ENCODE results near the gene PIAS4.

Gene PIAS4

DNA sequence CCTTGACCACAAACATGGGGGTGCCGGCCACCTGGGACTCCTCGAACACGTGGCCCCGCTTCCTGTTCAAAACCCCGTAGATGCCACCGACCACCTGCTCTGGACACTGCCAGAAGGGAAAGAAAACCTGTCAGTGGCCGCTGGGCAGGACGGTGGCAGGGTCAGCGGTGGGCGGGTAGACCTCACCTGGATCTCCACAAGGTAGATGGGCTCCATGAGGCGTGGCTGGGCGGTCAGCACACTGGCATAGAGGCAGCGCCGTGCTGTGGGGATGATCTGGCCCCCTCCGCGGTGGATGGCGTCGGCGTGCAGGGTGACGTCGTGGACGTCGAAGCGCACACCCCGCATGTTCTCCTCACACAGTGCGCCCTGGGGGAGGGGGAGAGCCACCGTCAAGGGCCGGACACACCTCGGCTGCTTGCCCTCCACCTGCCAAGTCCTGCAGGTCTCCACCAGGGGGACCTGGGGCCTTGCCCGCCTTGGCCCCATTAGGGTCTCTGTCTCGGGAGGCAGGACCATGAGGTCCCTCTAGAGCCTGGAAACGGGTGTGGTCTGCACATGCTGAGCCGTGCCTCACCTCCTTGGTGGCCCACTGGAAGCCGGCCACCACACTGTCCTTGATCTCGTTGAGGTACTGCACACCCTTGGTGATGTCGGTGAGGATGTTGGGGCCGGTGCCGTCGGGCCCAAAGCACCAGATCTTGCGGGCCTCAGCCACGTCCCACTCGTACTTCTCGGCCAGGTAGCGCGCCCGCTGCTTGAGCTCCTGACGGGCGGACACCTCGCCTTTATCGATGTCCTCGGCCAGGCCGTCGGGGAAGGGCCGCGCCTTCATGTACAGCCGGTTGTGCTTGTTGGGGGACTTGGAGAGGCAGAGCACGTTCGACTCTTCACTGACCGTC lies 30.0 kb upstream of the PIAS4 start:
- DNase-seq (ENCODE audit: low read depth), result no peak

DNA sequence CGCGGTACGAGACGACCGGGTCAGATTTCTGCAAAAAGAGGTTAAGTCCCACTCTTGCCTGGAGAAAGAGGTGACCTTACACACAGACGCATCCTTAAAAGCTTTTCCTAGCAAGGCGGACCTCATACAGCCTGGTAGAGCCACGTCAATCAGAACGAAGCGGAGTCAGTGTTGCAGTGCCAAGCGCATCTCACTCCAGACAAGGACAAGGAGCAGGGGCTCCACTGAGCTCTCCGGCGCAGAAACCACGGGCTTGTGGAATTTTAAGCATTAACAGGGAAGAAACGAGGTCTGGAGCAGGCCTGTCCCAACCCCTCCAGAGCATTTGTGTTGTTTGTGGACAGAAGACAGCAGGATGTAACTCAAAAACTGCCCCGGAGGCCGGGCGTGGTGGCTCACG lies 29.4 kb upstream of the PIAS4 start:
- DNase-seq (ENCODE audit: low read depth), result no peak

DNA sequence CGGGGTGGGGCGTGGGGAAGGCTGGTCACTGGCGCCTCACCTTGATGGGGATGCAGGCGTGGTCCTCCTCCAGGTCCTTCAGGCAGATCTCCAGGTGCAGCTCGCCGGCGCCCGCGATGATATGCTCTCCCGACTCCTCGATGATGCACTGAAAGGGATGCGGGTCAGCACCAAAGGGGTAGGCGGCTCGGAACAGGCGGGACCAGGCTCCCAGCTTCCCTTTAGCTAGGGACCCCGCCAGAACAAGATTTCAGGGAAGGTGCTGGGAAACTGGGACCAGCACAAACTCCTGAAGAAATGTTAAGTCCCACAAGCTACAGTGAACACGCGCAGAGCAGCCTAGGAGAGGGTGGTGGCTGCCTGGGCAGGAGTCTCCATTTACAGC lies 28.3 kb upstream of the PIAS4 start:
- DNase-seq (ENCODE audit: low read depth), result no peak

DNA sequence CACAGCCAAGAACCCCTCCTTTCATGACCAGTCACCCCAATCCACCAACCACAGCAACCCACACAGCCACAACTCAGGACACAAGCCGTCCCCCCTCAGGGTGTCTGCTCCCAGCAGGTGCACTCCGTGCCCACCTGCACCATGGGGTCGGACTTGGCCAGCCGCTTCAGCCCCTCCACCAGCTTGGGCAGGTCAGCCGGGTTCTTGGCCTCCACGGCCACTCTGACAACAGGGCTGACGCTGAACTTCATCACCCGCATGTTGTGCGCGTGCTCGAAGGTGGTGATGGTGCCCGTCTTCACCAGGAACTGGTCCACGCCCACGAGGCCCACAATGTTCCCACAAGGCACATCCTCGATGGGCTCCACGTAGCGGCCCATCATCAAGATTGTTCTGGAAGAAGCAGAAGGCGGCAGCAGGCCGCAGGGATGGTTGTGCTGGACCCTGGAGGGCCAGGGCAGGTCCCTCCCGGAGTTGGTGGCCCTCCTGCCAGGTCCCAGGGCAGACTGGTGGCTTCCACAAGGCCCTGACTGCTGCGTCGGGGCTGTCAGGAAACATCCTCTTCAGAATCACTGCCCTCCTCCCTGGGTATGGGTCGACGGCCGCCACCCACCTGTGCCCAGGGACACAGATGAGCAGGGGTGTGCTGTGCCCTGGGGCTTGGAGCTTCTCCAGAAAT lies 27.7 kb upstream of the PIAS4 start:
- no peak for DNase-seq (ENCODE audit: low read depth)

DNA sequence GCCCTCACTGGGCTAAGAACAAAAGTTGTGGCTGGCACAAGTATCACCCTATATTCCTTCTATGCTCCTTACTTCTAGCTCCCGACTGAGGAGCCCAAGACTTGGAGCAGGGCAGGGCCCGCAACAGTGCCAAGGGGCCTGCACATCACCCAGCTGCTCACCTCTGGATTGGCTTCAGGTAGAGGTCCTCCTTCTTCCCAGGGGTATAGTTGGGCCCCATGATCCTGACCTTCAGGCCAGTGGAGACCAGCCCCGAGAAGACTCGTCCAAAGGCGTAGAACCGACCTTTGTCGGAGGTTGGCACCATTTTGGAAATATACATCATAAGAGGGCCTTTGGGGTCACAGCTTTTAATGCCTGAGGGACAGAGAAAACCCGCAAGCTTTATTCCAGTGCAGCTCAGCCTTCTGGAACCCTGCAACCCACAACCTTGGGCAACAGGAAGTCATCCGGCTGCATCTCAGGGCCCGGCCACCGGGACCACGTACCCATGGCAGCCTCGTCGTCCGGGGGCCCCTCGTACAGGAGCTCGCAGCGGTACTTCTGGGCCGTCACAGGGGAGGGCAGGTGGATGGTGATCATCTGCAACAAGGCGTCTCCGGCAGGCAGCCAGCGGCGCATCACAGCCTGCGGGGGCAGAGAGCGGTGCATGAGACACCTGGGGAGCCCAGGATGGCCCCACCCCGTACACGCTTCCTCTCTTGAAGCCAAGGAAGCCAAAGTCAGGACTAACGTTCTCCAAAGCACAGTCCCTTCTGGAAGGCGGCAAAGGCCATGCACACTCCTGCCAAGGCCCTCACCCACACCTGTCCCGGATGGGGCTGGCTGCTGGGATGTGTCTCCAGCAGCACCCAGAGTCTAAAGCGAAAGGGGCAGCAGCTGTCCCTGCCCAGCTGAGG lies 26.9 kb upstream of the PIAS4 start:
- DNase-seq (ENCODE audit: low read depth), result no peak

DNA sequence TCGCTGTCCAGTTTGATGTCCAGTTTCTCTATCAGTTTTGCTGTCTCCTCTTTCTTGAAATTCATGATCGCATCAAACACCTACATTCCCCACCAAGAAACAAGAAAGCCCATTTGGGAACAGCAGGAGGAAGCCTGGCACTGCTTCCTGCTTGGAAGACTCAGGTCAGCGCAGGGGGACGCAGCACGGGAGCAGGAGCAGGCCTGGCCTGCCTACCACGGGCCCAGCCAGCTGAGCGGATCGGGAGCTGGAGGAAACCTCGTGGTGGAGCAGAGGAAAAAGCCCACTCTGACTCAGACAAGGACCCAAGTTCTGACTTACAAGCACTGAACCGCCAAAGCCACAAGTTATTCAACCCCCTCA lies 26.2 kb upstream of the PIAS4 start:
- no peak for DNase-seq (ENCODE audit: low read depth)

DNA sequence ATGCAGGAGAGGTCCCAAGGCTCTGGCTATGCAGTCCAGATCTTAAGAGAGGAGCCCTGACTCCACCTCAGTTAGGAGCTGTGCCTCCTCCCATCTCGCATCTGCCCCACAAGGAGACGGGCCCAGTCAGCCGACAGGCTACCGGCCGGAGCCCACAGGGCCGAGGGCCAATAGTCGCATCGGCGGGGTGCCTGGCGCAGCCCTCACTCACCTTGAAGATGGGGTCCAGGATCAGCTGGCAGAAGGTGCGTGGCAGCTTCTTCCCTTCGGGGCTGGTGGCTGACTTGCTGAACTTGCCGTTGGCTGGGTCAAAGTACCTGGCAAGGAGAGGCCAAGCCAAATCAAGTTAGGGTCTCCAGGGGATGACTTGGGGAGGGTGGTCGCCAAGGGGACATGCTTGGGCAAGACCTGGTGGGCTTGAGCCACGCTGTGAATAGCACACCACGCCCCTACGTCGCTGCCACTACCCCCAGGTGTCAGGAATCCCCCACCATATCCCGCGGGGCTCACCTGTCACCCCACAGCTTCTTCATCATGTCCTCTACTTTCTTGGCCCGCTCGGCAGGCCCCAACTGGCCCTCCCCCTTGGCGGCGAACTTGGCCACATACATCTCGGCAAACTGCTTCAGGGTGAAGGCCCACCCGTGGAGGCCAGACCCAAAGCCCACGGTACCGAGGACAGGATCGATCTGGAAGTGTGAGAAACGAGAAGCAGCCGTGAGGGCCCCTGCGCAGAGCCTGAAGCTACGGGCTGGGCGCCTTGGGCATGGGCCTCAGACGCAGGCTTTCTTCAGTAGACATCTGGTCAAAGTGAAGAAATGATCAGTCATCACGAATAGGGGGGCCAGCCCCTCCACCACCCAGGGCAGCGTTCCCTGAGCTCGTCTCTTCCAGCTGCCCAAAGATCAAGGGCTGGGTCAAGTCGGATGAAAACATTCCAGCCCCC lies 25.5 kb upstream of the PIAS4 start:
- DNase-seq (ENCODE audit: low read depth), result no peak

DNA sequence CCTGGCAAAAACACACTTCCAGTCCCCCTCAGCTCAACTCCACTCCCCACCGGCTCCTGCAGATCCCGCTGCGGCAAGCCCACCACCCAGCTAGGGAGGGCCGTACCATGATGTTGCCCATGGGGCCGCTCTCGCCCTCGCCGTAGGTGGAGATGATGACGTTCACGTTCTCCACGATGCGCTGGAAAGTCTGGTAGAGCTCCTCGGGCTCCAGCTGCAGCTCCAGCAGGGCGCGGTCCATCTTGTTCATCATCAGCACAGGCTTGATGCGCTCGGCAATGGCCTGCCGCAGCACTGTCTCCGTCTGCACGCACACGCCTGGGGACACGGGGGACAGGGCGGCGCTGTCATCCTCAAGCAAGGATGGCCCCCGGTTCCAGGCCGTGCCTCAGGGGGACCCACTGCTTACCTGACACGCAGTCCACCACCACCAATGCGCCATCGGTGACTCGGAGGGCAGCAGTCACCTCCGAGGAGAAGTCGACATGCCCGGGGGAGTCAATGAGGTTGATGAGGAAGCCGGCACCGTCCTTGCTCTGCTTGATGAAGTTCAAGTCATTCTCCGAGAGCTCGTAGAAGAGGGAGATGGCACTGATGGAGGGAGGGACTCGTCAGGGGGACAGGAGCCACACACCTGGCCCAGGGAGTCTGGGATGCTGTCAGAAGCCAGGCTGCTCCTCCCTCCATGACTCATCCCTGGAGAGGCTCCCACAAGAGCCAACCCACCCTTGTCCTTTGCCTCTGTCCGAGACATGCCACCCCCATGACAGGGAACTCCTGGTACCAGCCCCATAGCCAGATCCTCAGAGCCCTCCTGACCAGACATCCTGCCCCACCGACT lies 24.6 kb upstream of the PIAS4 start:
- no peak for DNase-seq (ENCODE audit: low read depth)

DNA sequence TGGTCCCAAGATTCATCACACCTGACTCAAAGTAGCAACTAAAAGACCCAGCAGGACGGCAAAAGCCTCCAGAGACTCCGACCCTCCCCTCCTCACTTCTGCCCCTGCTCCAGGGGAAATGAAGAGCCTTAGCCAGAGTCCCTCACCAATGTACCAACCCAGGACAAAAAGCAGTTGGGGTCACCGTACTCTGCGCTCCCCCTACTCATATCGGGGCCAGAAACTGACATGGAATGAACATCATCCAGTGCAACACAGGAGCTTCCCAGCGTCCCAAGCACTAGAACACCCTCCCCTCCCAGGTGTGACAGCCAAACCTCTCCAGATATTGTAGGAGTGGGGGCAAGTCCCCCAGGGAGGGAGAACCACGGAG lies 24.0 kb upstream of the PIAS4 start:
- no peak for DNase-seq (ENCODE audit: low read depth)

DNA sequence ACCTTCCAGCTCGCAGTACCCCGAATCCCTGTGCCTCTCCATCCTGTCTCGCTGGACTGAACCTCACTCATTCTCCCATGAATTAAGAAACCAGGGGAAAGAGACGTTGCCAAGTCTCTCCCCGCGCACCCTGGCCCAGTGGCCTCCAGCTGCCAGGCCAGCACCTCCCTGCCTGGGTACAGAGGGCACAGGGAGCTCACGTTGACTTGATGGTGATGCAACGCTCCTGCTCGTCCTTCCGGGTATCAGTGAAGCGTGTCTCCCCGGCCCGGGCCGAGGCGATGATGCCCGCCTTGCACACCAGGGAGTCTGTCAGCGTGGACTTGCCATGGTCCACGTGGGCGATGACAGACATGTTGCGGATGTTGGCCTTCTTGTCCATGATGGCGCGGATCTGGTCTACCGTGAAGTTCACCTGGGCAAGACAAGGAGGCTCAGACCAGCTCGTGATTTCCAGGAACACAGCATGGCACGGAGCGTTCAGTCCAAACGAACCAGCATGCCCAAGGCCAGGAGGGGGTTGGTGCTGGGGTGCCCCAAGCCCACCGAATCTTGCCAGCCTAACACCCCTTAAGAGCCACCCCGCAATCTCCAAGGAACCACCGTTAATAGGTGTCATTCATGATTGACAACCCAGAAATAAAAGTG lies 23.5 kb upstream of the PIAS4 start:
- no peak for DNase-seq (ENCODE audit: low read depth)

DNA sequence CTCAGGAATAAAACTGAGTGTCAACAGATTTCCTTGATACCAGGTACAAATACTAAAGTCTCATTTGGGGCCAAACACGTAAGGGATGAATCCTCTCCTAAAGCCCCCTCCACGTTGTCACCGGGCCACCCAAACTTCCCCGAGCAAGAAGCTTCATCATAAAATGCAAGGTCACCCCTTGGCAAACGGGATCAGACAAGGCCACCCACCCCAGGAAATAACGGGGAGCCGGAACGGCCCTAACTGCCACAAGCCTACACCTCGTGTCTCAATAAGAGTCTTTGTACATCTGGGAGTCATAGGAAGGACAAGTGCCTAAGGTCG lies 23.0 kb upstream of the PIAS4 start:
- DNase-seq (ENCODE audit: low read depth), result no peak

DNA sequence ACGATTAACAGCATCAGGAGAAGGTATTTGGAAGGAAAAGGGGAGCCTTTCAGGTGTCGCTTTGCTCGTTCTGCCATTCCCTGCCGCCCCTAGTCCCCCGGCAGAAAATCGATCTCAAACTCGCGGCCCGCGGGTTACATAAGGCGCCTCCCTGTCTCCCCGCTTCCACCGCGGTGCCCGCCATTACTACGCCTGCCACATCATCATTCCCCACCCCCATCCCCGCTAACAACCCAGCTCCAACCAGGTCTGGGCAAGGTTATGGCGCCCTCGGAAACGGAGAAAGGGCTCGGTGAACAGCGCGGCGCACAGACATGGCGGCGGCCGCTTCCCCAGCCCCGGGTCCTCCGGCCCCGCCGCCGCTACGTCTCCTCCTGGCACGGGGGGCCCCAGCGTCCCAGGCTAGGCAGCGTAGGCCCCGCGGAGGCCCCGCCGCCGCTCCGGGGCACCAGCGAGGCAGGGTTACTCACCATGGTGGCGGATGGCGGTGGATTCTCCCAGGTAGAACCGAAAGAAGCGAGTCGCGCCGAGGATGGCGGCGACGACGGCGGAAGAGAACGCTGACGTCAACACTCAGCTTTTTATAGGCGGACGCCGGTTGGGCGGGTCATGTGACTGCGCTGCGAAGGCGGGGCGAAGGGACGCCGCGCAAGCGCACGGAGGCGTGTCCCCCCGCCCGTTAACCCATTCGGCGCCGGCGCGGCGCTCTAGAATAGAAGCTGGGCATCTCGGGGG lies 22.5 kb upstream of the PIAS4 start, which contains the start of gene EEF2:
EEF2 (minus strand) TSS at position 556 of the 735 bp plus-strand sequence; CDS start at position 473, 83 bp downstream.
- DNase-seq (ENCODE audit: low read depth), result peak; percentile 72

DNA sequence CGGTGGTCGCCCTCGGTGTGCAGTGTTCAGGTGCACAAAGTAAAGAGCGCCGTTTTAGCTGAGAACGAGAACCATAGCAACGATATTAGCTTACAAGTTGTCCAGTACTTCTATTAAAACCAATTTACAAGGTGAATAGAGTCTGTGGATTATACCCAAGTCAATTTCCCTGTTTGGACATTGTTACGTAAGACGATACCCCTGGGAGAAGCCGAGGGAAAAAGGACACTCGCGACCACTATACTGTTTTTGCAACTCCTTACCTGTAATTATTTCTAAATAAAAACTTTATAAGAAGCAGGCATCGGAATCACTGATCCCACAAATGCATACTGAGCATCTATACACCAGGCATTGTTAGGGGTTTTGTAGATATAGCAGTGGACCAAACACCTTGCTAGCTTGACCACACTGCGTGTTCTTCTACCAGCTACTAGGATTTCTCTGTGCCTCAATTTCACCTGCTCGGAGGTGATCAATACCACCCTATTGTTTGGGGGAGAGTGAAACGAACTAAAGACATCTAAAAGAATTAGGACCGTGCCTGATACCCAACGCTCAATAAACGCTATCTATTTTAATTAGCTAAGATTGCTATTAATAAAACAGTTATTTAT lies 21.8 kb upstream of the PIAS4 start:
- no peak for DNase-seq (ENCODE audit: low read depth)

DNA sequence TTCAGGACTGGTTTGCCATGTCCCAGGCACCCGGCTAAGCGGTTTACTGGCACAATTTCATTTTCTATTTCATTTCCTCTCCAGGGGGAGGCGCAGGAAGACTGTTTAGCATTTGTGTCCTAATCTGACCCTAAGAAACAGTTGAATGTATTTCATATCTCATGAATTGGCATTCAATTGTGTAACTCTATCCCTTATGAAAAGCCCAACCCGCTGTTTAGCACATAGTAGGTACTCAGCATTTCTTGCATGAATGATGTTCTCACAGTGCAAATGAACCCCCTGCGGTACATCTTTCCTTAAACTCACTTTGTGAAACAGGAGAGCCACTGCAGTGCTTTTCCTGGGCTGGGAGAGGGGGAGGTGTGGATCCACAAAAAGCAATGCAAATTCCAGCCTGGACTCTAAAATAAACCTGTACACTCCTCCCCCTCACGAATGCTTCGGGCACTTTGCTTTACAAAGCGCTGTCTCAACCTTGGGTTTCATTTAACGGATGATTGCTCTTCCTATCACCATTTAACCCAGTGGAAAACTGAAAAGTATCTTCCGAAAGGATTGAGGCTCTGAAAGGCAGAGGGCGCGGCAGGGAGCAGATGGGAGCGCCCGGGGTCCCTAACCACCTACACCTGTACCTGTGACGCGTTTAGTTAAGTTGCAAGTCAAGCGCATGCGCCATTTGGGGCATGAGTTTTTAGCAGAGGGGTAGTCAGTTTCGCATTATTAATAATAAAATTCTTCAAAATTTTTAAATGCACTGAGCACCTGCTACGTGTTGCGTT lies 21.1 kb upstream of the PIAS4 start:
- peak; percentile 73 for DNase-seq (ENCODE audit: low read depth)

DNA sequence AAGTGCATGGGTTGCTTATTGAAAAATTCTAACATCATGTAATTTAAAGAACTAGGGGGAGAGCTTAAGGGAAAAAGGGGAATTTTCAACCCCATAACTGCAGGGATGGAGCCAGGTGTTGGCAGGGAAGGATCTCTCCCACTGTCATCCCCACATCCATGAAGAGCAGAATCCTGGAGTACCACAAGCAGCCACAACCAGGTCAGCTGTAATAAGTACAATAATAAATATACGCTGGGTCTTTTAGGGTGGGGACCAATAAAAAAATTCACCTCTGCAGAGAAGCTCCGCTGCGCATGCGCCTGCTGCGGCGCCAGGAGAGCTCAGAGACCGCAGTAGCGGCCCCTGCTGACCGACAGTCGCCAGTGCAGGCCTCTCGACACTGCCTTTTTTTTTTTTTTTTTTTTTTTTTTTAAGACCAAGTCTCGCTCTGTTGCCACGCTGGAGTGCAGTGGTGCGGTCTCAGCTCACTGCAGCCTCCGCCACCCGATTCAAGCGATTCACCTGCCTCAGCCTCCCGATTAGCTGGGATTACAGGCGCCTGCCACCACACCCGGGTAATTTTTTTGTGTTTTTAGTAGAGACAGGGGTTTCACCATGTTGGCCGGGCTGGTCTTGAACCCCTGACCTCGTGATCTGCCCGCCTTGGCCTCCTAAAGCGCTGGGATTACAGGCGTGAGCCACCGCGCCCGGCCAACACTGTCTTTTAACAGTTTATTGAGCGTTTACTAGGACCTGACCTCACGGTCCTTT lies 19.7 kb upstream of the PIAS4 start:
- DNase-seq (ENCODE audit: low read depth), result peak; percentile 63

DNA sequence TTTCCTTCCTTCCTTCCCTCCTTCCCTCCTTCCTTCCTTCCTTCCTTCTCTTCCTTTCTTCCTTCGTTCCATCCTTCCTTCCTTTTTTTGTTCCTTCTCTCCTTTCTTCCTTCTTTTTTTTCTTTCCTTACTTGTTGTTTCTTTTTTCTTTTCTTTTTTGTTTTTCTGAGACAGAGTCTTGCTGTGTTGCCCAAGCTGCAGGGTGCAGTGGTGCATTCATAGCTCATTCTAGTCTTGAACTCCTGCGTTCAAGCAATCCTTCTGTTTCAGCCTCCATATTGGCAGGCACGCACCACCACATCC lies 16.8 kb upstream of the PIAS4 start:
- no peak for DNase-seq (ENCODE audit: low read depth)

DNA sequence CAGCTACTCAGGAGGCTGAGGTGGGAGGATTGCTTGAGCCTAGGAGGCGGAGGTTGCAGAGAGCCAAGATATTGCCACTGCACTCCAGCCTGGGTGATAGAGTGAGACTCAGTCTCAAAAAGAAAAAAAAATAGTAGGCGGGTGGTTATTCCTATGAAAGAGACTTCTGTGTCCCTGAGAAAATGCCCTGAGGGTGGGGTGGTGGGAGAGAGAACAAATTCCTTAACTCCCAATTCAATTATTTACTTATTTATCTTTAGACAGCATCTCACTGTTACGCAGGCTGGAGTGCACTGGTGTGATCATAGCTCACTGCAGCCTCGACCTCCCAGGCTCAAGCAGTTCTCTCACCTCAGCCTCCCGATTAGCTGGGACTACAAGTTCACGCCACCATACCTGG lies 11.9 kb upstream of the PIAS4 start:
- no peak for DNase-seq (ENCODE audit: low read depth)
